DMS53 treated with DMSO at 0.1 percent for 48 hours (cell line): ENCODE results near the gene GOSR1.
"Not testable (repeated sequence)": the region's sequence is repeated elsewhere in the genome, so short reads cannot be mapped to it uniquely, and the experiment has no call there.

Experiments used
- DNase-seq: peaks from one replicate; lab custom pipeline; 2025; ENCODE audit not compliant: unreplicated experiment; lab: John Stamatoyannopoulos, UW

Gene GOSR1

GRCh38 chr17:30574309-30574708 lies 97.1 kb downstream of the GOSR1 start:
- DNase-seq = not testable (repeated sequence)

- not testable (repeated sequence) for DNase-seq
These were observed 97.6 kb downstream of the GOSR1 start for GRCh38 chr17:30574806-30575205.

GRCh38 chr17:30575648-30576325 lies 98.6 kb downstream of the GOSR1 start:
- DNase-seq = not testable (repeated sequence)

GRCh38 chr17:30576326-30576861 lies 99.2 kb downstream of the GOSR1 start:
- DNase-seq = no peak
